ENCODE measurements around the gene UBE2K.

DNA sequence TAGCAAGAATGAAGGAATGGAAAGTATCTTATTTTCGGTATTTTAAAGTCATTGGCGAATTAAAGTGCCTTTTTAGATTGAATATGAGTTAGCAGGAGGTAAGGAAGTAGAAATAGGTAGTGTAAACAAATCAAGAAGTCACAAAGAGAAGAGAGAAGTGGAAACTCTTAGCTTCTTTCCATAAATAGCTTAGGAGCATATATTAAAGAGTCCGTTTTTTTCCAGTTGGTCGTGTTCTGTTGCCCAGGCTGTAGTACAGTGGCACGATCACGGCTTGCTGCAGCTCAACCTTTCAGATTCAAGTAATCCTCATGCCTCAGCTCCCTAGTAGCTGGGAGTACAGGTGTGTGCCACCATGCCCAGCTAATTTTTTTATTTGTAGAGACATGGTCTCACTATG, 56.4 kb downstream of the UBE2K start:
- TF ChIP-seq ZFP3 (CRISPR knock-in tag; IDR thresholded peaks at IDR 0.05) (no peak), ARNTL (CRISPR knock-in tag; IDR thresholded peaks at IDR 0.05; ENCODE audit: borderline replicate concordance, low read depth) (no peak), SNAI2 (CRISPR knock-in tag; IDR thresholded peaks at IDR 0.05) (no peak), CSDC2 (CRISPR knock-in tag; IDR thresholded peaks at IDR 0.05) (no peak), ZFP30 (CRISPR knock-in tag; IDR thresholded peaks at IDR 0.05) (no peak), RARB (CRISPR knock-in tag; IDR thresholded peaks at IDR 0.05) (no peak), PPARA (CRISPR knock-in tag; IDR thresholded peaks at IDR 0.05; ENCODE audit: borderline replicate concordance) (no peak)
- TF ChIP-seq, protein P1, sequence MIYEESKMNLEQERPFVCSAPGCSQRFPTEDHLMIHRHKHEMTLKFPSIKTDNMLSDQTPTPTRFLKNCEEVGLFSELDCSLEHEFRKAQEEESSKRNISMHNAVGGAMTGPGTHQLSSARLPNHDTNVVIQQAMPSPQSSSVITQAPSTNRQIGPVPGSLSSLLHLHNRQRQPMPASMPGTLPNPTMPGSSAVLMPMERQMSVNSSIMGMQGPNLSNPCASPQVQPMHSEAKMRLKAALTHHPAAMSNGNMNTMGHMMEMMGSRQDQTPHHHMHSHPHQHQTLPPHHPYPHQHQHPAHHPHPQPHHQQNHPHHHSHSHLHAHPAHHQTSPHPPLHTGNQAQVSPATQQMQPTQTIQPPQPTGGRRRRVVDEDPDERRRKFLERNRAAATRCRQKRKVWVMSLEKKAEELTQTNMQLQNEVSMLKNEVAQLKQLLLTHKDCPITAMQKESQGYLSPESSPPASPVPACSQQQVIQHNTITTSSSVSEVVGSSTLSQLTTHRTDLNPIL (CRISPR knock-in tag; IDR thresholded peaks at IDR 0.05; ENCODE audit: low read depth): no peak
